ENCODE results near the gene RPS15. TPM values are rescaled to one million over a fixed set of nuclear protein-coding genes. Genes with fewer than 3 reads are reported as not detected.

Gene RPS15
- total and polyA plus RNA-seq, 2 of the 13 experiments (the other 11 are each of a cell fraction or from before 2014, with no cell fraction given), result 695 to 1,411 TPM

DNA sequence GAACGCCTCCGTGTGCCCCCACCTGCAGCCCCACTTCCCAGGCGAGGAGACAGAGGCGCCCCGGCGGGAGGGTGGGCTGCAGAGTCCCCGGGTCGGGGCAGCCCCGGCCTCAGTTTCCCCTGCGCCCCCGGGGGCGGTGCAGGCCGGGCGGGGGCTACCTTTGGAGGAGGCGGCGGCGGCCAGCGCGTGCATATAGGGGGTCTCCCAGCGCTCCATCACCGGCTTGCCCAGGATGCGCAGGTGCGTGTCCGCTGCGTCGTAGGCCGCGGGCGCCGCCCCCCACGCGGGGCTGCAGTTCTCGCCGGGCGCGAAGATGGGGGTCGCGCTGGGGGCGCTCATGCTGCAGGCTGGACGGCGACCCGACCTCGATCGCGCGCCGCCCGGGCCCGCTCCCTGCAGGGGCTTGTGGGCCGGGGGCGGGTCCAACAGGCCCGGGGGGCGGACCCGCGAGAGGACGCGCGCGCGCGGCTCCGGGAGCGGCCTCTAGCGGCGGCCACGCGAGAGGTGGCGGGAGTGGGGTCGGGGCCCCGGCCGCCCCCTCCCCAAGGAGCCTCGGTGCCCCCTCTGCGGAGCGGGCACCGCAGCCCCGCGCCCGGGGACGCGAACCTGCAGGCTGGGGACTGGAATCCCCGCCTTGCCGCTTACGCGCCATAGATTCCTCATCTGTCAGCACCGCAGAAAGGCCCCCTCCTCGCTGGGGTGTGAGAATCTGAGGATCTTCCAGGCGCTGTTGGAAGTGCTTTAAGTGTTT is 36.9 kb upstream of the RPS15 start, which contains the start of gene GAMT (continued):
- TF ChIP-seq, protein P1, sequence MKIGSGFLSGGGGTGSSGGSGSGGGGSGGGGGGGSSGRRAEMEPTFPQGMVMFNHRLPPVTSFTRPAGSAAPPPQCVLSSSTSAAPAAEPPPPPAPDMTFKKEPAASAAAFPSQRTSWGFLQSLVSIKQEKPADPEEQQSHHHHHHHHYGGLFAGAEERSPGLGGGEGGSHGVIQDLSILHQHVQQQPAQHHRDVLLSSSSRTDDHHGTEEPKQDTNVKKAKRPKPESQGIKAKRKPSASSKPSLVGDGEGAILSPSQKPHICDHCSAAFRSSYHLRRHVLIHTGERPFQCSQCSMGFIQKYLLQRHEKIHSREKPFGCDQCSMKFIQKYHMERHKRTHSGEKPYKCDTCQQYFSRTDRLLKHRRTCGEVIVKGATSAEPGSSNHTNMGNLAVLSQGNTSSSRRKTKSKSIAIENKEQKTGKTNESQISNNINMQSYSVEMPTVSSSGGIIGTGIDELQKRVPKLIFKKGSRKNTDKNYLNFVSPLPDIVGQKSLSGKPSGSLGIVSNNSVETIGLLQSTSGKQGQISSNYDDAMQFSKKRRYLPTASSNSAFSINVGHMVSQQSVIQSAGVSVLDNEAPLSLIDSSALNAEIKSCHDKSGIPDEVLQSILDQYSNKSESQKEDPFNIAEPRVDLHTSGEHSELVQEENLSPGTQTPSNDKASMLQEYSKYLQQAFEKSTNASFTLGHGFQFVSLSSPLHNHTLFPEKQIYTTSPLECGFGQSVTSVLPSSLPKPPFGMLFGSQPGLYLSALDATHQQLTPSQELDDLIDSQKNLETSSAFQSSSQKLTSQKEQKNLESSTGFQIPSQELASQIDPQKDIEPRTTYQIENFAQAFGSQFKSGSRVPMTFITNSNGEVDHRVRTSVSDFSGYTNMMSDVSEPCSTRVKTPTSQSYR (CRISPR knock-in tag; IDR thresholded peaks at IDR 0.05; ENCODE audit: borderline replicate concordance), result peak; percentile 11; the same call in 1 of the 2 replicates
- TF ChIP-seq ATF6 (CRISPR knock-in tag; conservative IDR thresholded peaks at IDR 0.05) (no peak), CBX2 (IDR thresholded peaks at IDR 0.05; ENCODE audit: low read depth, low read length) (no peak), CBX2 (CRISPR knock-in tag; IDR thresholded peaks at IDR 0.05; ENCODE audit: low read depth) (no peak), DNMT1 (CRISPR knock-in tag; IDR thresholded peaks at IDR 0.05) (0 out of 2 replicates have a peak, but pooled peaks have one; percentile 40), ZNF451 (CRISPR knock-in tag; IDR thresholded peaks at IDR 0.05) (no peak), RERE (CRISPR knock-in tag; IDR thresholded peaks at IDR 0.05; ENCODE audit: low read depth) (no peak), CEBPZ (IDR thresholded peaks at IDR 0.05; ENCODE audit: low read length) (no peak), ZSCAN31 (CRISPR knock-in tag; IDR thresholded peaks at IDR 0.05; ENCODE audit: low read depth) (no peak), MAF1 (CRISPR knock-in tag; IDR thresholded peaks at IDR 0.05; ENCODE audit: borderline replicate concordance) (no peak), AGO1 (IDR thresholded peaks at IDR 0.05; ENCODE audit: low read depth, low read length, poor library complexity, severe bottlenecking) (no peak), CREBL2 (CRISPR knock-in tag; IDR thresholded peaks at IDR 0.05; ENCODE audit: borderline replicate concordance) (no peak), SMAD1 (CRISPR knock-in tag; IDR thresholded peaks at IDR 0.05; ENCODE audit: borderline replicate concordance, low read depth) (no peak), RAD21 (CRISPR knock-in tag; IDR thresholded peaks at IDR 0.05) (peak; percentile 38; the same call in 1 of the 2 replicates)
